ENCODE measurements around the gene TAF9. TPM values are rescaled to one million over a fixed set of nuclear protein-coding genes. Genes with fewer than 3 reads are reported as not detected.

TAF9 gene
- total RNA-seq, result 38.5 TPM

GRCh38 chr5:69369340-69370121 is at the start of gene TAF9, which contains the start of the genes AK6 and RAD17:
Gene TAF9, minus strand, starts transcription at chr5:69369520. Its CDS starts 3,783 bp downstream, at chr5:69365737.
Gene AK6, minus strand, starts transcription at chr5:69369520. Its CDS starts 30 bp downstream, at chr5:69369490.
Gene RAD17, plus strand, starts transcription at chr5:69369818. Its CDS starts 2,391 bp downstream, at chr5:69372209.

GRCh38 chr5:69414885-69415583 is 45.7 kb upstream of the TAF9 start, which contains the start of gene MARVELD2:
Gene MARVELD2, plus strand, starts transcription at chr5:69415116. Its CDS starts 4,270 bp downstream, at chr5:69419386.

Other genes with a start within 250 kb of the TAF9 start
- 26.3 TPM for gene CCNB1, start 202.4 kb downstream of the TAF9 start, total RNA-seq
- gene CENPH, start 179.9 kb downstream of the TAF9 start, total RNA-seq, result 9.8 TPM
- 25.2 TPM for gene CDK7, start 134.6 kb downstream of the TAF9 start, total RNA-seq
- gene CCDC125, start 36.7 kb downstream of the TAF9 start, total RNA-seq, result 12.9 TPM
- 22.2 TPM for gene AK6, start within 50 bp of the TAF9 start, total RNA-seq
- gene RAD17, start 298 bp upstream of the TAF9 start, total RNA-seq, result 36.0 TPM
- gene MARVELD2, start 45.6 kb upstream of the TAF9 start, total RNA-seq, result 4.1 TPM
- 19.7 TPM for gene OCLN, start 123.3 kb upstream of the TAF9 start, total RNA-seq
- gene GTF2H2C, start 190.7 kb upstream of the TAF9 start, total RNA-seq, result 70.9 TPM